ENCODE data around the gene GOLGA6L9. TPM values are rescaled to one million over a fixed set of nuclear protein-coding genes. Genes with fewer than 3 reads are reported as not detected.
"Not testable (repeated sequence)": the region's sequence is repeated elsewhere in the genome, so short reads cannot be mapped to it uniquely, and the experiment has no call there.

Gene GOLGA6L9
- total and polyA plus RNA-seq, 3 experiments from 2014 or later: 0.43 to 1.7 (median 1.6) TPM

DNA sequence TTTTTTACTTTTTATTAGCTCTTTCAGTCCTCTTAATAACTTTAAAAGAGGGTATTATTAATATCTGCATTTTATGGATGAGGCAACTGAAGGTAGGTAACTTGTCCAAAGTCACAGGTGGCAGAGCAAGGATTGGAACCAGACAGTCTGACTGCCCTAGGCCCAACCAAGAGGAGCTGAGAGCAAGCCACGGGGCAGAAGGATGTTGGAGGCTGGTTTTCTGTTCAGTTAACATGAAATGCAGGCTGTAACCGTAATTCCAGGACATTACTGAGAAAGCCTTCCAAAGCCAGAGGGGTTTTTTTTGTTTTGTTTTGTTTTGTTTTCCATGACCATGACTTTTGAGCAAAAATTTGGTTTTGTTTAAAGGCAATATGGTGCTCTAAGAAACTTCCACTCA is 9.1 kb upstream of the GOLGA6L9 start:
- H3K4me1 Mint-ChIP-seq; POLR2A ChIA-PET; H3K27me3 ChIP-seq (ENCODE audit: insufficient read depth, low read length, poor library complexity, severe bottlenecking); H3K27ac ChIP-seq (ENCODE audit: low read depth, low read length); CTCF ChIA-PET; H3K27me3 Mint-ChIP-seq; H3K4me1 ChIP-seq (ENCODE audit: insufficient read depth, low read length); H3K4me3 Mint-ChIP-seq; H3K36me3 ChIP-seq (ENCODE audit: insufficient read depth, low read length); H3K4me3 ChIP-seq (ENCODE audit: low read length); DNase-seq; H3K9me3 Mint-ChIP-seq; H3K9me3 ChIP-seq (ENCODE audit: low read length): not testable (repeated sequence)
- peak overlapping the region in 5 of 8 donors; percentile 36 to 89 (median 55) for H3K27ac Mint-ChIP-seq
- peaks cover 4 to 20% (median 7%) of the 10 kb centered on the region in 3 donors for H3K36me3 Mint-ChIP-seq

GRCh38 chr15:82420966-82421365 is 8.7 kb upstream of the GOLGA6L9 start:
- H3K4me3 ChIP-seq (ENCODE audit: low read length); H3K27me3 ChIP-seq (ENCODE audit: insufficient read depth, low read length, poor library complexity, severe bottlenecking); H3K27ac ChIP-seq (ENCODE audit: low read depth, low read length); H3K9me3 Mint-ChIP-seq; H3K9me3 ChIP-seq (ENCODE audit: low read length); H3K36me3 ChIP-seq (ENCODE audit: insufficient read depth, low read length); CTCF ChIA-PET; H3K4me1 ChIP-seq (ENCODE audit: insufficient read depth, low read length); POLR2A ChIA-PET; H3K27me3 Mint-ChIP-seq; H3K27ac Mint-ChIP-seq; DNase-seq; H3K4me3 Mint-ChIP-seq; H3K4me1 Mint-ChIP-seq: not testable (repeated sequence)
- H3K36me3 Mint-ChIP-seq: peaks cover 4 to 17% (median 6%) of the 10 kb centered on the region in 3 donors

GRCh38 chr15:82427117-82427516 is 2.5 kb upstream of the GOLGA6L9 start:
- CTCF ChIA-PET; H3K36me3 Mint-ChIP-seq; H3K4me1 ChIP-seq (ENCODE audit: insufficient read depth, low read length); H3K36me3 ChIP-seq (ENCODE audit: insufficient read depth, low read length); H3K4me3 ChIP-seq (ENCODE audit: low read length); H3K9me3 Mint-ChIP-seq; H3K27me3 ChIP-seq (ENCODE audit: insufficient read depth, low read length, poor library complexity, severe bottlenecking); H3K4me3 Mint-ChIP-seq; H3K4me1 Mint-ChIP-seq; POLR2A ChIA-PET; H3K9me3 ChIP-seq (ENCODE audit: low read length); H3K27ac Mint-ChIP-seq; DNase-seq; H3K27ac ChIP-seq (ENCODE audit: low read depth, low read length); H3K27me3 Mint-ChIP-seq: not testable (repeated sequence)

DNA sequence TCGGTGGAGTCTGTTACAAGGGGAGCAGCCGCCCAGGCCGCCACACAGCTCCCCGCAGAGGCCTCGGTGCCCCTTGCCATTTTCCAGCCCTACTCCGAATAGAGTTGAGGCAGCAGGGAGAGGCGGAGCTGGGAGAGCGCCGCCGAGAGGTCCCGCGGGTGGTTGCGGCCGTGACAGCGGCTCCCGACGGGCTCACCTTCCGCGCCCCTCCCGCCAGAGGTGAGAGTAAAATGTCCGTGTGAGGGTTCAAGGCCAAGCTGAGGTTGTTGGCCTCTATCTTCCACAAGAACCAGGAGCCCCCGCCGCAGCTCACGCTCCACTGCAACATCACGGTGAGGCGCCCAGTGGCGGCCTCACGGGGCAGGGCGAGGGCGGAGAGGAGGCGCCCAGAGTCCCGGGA is 15.8 kb downstream of the GOLGA6L9 start:
- POLR2A ChIA-PET; H3K36me3 Mint-ChIP-seq; H3K27ac ChIP-seq (ENCODE audit: low read depth, low read length); H3K36me3 ChIP-seq (ENCODE audit: insufficient read depth, low read length); H3K9me3 Mint-ChIP-seq; H3K27me3 Mint-ChIP-seq; H3K27ac Mint-ChIP-seq; H3K4me1 ChIP-seq (ENCODE audit: insufficient read depth, low read length); H3K4me1 Mint-ChIP-seq; H3K27me3 ChIP-seq (ENCODE audit: insufficient read depth, low read length, poor library complexity, severe bottlenecking); H3K4me3 ChIP-seq (ENCODE audit: low read length); CTCF ChIA-PET; H3K9me3 ChIP-seq (ENCODE audit: low read length): not testable (repeated sequence)
- peak overlapping the region in 2 of 7 donors; percentile 34 to 40 for H3K4me3 Mint-ChIP-seq
- DNase-seq: peak; percentile 1 to 54 (median 27)

GRCh38 chr15:82457336-82457735 is 27.7 kb downstream of the GOLGA6L9 start:
- H3K4me3 Mint-ChIP-seq; H3K9me3 ChIP-seq (ENCODE audit: low read length); H3K4me3 ChIP-seq (ENCODE audit: low read length); H3K27me3 ChIP-seq (ENCODE audit: insufficient read depth, low read length, poor library complexity, severe bottlenecking); POLR2A ChIA-PET; H3K27me3 Mint-ChIP-seq; H3K27ac Mint-ChIP-seq; DNase-seq; H3K36me3 ChIP-seq (ENCODE audit: insufficient read depth, low read length); CTCF ChIA-PET; H3K4me1 Mint-ChIP-seq; H3K36me3 Mint-ChIP-seq; H3K4me1 ChIP-seq (ENCODE audit: insufficient read depth, low read length); H3K9me3 Mint-ChIP-seq; H3K27ac ChIP-seq (ENCODE audit: low read depth, low read length): not testable (repeated sequence)

DNA sequence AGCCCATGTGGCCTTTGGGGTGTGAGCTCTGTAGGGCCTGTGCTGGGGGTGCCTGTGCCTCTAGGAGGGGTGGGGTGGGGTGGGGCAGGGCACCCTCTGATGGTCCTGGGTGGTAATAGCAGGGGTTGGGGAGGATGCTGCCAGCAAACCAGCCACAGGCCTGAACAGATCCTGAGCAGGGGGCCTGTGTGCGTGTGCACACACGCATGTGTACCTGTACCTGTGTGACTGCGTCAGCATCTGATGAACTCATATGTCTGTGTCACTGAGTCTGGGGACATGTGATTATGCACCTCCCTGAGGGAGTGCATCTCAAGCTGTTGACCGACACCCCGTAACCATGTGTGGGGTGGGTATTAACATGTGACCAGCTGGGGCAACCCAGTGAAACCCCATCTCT is 36.0 kb downstream of the GOLGA6L9 start:
- DNase-seq; H3K4me1 ChIP-seq (ENCODE audit: insufficient read depth, low read length); H3K4me1 Mint-ChIP-seq; H3K27ac ChIP-seq (ENCODE audit: low read depth, low read length); H3K27me3 Mint-ChIP-seq; H3K9me3 Mint-ChIP-seq; H3K27me3 ChIP-seq (ENCODE audit: insufficient read depth, low read length, poor library complexity, severe bottlenecking); POLR2A ChIA-PET; H3K4me3 Mint-ChIP-seq; H3K36me3 Mint-ChIP-seq; H3K27ac Mint-ChIP-seq; H3K9me3 ChIP-seq (ENCODE audit: low read length); H3K36me3 ChIP-seq (ENCODE audit: insufficient read depth, low read length); H3K4me3 ChIP-seq (ENCODE audit: low read length); CTCF ChIA-PET: not testable (repeated sequence)

- peak in 2 of 5 donors; percentile 21 to 50 for DNase-seq
- H3K4me1 ChIP-seq (ENCODE audit: insufficient read depth, low read length); H3K27me3 ChIP-seq (ENCODE audit: insufficient read depth, low read length, poor library complexity, severe bottlenecking); H3K36me3 Mint-ChIP-seq; H3K27ac Mint-ChIP-seq; CTCF ChIA-PET; H3K9me3 Mint-ChIP-seq; H3K4me3 Mint-ChIP-seq; H3K36me3 ChIP-seq (ENCODE audit: insufficient read depth, low read length); H3K4me3 ChIP-seq (ENCODE audit: low read length); H3K9me3 ChIP-seq (ENCODE audit: low read length); H3K27me3 Mint-ChIP-seq; H3K4me1 Mint-ChIP-seq; POLR2A ChIA-PET; H3K27ac ChIP-seq (ENCODE audit: low read depth, low read length): not testable (repeated sequence)
Measured at GRCh38 chr15:82468205-82468604, 38.6 kb downstream of the GOLGA6L9 start.

DNA sequence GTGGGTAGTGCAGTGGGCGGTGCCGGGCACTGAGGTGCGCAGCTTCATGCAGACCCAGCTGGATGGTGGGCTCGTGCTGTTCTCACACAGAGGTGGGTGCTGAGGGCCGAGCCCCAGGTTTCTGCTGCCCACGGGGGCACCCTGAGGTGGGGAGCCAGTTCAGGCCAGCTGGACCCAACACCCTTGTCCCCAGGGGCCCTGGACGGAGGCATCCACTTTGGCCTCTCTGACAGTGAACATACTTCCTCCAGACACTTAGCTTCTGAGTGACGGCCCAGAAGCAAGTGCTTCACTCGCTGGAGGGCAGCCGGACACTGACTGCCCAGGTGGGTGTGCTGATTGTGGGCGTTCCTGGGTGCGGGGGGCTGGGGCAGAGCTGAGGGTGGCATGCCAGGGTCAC is 39.8 kb downstream of the GOLGA6L9 start:
- H3K36me3 ChIP-seq (ENCODE audit: insufficient read depth, low read length); H3K9me3 ChIP-seq (ENCODE audit: low read length); H3K27ac Mint-ChIP-seq; H3K36me3 Mint-ChIP-seq; H3K4me1 ChIP-seq (ENCODE audit: insufficient read depth, low read length); POLR2A ChIA-PET; H3K4me1 Mint-ChIP-seq; DNase-seq; H3K27me3 ChIP-seq (ENCODE audit: insufficient read depth, low read length, poor library complexity, severe bottlenecking); H3K4me3 ChIP-seq (ENCODE audit: low read length); H3K27me3 Mint-ChIP-seq; H3K27ac ChIP-seq (ENCODE audit: low read depth, low read length); H3K4me3 Mint-ChIP-seq; CTCF ChIA-PET; H3K9me3 Mint-ChIP-seq: not testable (repeated sequence)

- H3K9me3 Mint-ChIP-seq; H3K4me1 Mint-ChIP-seq; H3K4me3 Mint-ChIP-seq; CTCF ChIA-PET; H3K27me3 ChIP-seq (ENCODE audit: insufficient read depth, low read length, poor library complexity, severe bottlenecking); H3K27ac Mint-ChIP-seq; H3K36me3 Mint-ChIP-seq; H3K36me3 ChIP-seq (ENCODE audit: insufficient read depth, low read length); POLR2A ChIA-PET; H3K4me3 ChIP-seq (ENCODE audit: low read length); H3K27ac ChIP-seq (ENCODE audit: low read depth, low read length); H3K4me1 ChIP-seq (ENCODE audit: insufficient read depth, low read length); H3K27me3 Mint-ChIP-seq; H3K9me3 ChIP-seq (ENCODE audit: low read length): not testable (repeated sequence)
- DNase-seq: peak in 2 of 5 donors; percentile 0 to 44
Measured at GRCh38 chr15:82472269-82472982, 42.8 kb downstream of the GOLGA6L9 start.

All from CD8-positive, alpha-beta memory T cell (primary cell).